Neural progenitor cell (in vitro differentiated cells): ENCODE data around the gene NCKAP5. TPM values are rescaled to one million over a fixed set of nuclear protein-coding genes. Genes with fewer than 3 reads are reported as not detected.

Experiments used
- DNase-seq: peaks from one replicate; pipeline ENCODE4 v3.0.0-alpha.2; 2016; ENCODE audit warnings: low spot score
- H2AFZ ChIP-seq: fragments of 200-600 bp; sonication (generic); replicated peaks from 2 replicates; pipeline ENCODE4 v1.6.1; 2016; ENCODE audit warnings: antibody characterized with exemption
- H3F3A ChIP-seq: fragments of 200-600 bp; sonication (generic); 2 replicates; pipeline ENCODE4 v1.6.1; 2016; ENCODE audit warnings: antibody characterized with exemption, low read depth
- H3K27ac ChIP-seq: fragments of 200-600 bp; sonication (generic); 2 replicates; pipeline ENCODE4 v1.5.1; 2016; ENCODE audit warnings: mild to moderate bottlenecking
- H3K27me3 ChIP-seq: fragments of 200-600 bp; sonication (generic); 2 replicates; pipeline ENCODE4 v1.6.1; 2016; ENCODE audit warnings: mild to moderate bottlenecking, moderate library complexity
- H3K36me3 ChIP-seq: fragments of 200-600 bp; sonication (generic); 2 replicates; pipeline ENCODE4 v1.5.1; 2016
- H3K4me1 ChIP-seq: fragments of 200-600 bp; sonication (generic); 2 replicates; pipeline ENCODE4 v1.6.1; 2016; ENCODE audit warnings: mixed run types
- H3K4me2 ChIP-seq: fragments of 200-600 bp; sonication (generic); 2 replicates; pipeline ENCODE4 v1.6.1; 2016
- H3K4me3 ChIP-seq: fragments of 200-600 bp; sonication (generic); 2 replicates; pipeline ENCODE4 v1.5.1; 2016
- H3K79me2 ChIP-seq: fragments of 200-600 bp; sonication (generic); 2 replicates; pipeline ENCODE4 v1.6.1; 2016; ENCODE audit warnings: low read depth
- H3K9ac ChIP-seq: fragments of 200-600 bp; sonication (generic); 2 replicates; pipeline ENCODE4 v1.6.1; 2016
- H3K9me3 ChIP-seq: fragments of 200-600 bp; sonication (generic); 2 replicates; pipeline ENCODE4 v1.5.1; 2016; ENCODE audit warnings: low read depth
- H4K20me1 ChIP-seq: fragments of 200-600 bp; sonication (generic); 2 replicates; pipeline ENCODE4 v1.6.1; 2016; ENCODE audit warnings: low read depth
- H3K27ac Mint-ChIP-seq: 3 replicates; pipeline ENCODE4 v1.8.0; 2021; ENCODE audit warnings: mixed read lengths
- H3K27me3 Mint-ChIP-seq: 2 replicates; pipeline ENCODE4 v1.8.0; 2022; ENCODE audit warnings: low read depth, mild to moderate bottlenecking, inconsistent platforms, moderate library complexity, mixed read lengths; ENCODE audit not compliant: insufficient read depth
- H3K36me3 Mint-ChIP-seq: 3 replicates; pipeline ENCODE4 v1.8.0; 2021; ENCODE audit warnings: mixed read lengths
- H3K4me1 Mint-ChIP-seq: 3 replicates; pipeline ENCODE4 v1.8.0; 2021; ENCODE audit warnings: mixed read lengths
- H3K4me3 Mint-ChIP-seq: 3 replicates; pipeline ENCODE4 v1.8.0; 2021; ENCODE audit warnings: mild to moderate bottlenecking, moderate library complexity, mixed read lengths
- H3K9me3 Mint-ChIP-seq: 3 replicates; pipeline ENCODE4 v1.8.0; 2020; ENCODE audit warnings: mixed read lengths
- EZH2 ChIP-seq: fragments of 200-600 bp; sonication (generic); IDR thresholded peaks from 2 replicates; pipeline ENCODE4 v1.6.1; 2017; ENCODE audit warnings: antibody characterized with exemption, mild to moderate bottlenecking, moderate library complexity
- EZH2phosphoT487 ChIP-seq: fragments of 200-600 bp; sonication (generic); IDR thresholded peaks from 2 replicates; pipeline ENCODE4 v1.6.1; 2017; ENCODE audit warnings: antibody characterized with exemption
- total RNA-seq: library from RNA; depleted of rRNA; stranded (reverse); fragments of >200 nt; gene quantifications from 2 replicates; pipeline ENCODE4 v1.2.3, GENCODE V29; 2015; ENCODE audit warnings: low replicate concordance
- TF ChIP-seq, protein P1 (sequence below): fragments of 200-600 bp; sonication (generic); IDR thresholded peaks from 2 replicates; pipeline ENCODE4 v1.5.1; 2017; ENCODE audit warnings: antibody characterized with exemption, mild to moderate bottlenecking

The NCKAP5 gene
- total RNA-seq, 1 donor from 2014 or later: 0.47 TPM

DNA sequence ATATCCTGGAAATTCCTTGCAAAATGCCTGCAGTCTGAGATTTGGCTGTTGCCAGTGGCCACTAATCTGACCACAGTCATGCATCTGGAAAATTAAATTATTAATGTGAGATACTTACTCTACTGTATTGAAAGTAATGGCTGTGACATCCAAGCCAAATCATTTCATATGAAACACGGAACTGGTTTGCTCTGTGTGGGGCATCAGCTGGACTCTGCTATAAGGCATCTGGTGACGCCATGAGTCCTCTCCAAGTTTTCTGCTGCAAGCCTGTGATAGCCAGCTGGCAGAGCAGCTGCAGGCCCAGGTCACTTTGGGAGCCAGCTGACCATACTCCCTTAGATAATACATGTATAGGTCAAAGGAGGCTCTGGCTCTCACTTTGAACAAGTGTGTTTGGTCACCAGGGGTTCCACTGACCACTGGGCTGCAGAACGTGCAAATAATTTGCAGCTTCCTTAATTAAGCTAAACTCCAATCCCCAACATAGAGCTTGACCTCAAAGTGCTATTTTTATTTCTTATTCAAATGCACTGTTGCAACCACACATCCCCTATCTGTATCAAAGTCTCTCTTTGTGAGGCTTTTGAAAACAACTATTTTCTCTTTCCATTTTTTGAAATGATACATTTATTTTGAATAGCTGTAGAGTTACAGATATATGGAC, 152.9 kb downstream of the NCKAP5 start:
- Histone ChIP-seq H2AFZ (no peak overlapping the region), H3K4me1 (peaks cover 44% of the 10 kb centered on the region), H4K20me1 (peaks cover 3% of the 10 kb centered on the region), H3K4me3 (no peak overlapping the region), H3F3A (peaks cover 21% of the 10 kb centered on the region), H3K9ac (no peak overlapping the region), H3K27ac (no peak overlapping the region), H3K9me3 (no peaks in the 10 kb centered on the region), H3K4me2 (no peak overlapping the region), H3K36me3 (no peaks in the 10 kb centered on the region), H3K79me2 (no peaks in the 10 kb centered on the region), H3K27me3 (no peaks in the 10 kb centered on the region)
- TF ChIP-seq, protein P1, sequence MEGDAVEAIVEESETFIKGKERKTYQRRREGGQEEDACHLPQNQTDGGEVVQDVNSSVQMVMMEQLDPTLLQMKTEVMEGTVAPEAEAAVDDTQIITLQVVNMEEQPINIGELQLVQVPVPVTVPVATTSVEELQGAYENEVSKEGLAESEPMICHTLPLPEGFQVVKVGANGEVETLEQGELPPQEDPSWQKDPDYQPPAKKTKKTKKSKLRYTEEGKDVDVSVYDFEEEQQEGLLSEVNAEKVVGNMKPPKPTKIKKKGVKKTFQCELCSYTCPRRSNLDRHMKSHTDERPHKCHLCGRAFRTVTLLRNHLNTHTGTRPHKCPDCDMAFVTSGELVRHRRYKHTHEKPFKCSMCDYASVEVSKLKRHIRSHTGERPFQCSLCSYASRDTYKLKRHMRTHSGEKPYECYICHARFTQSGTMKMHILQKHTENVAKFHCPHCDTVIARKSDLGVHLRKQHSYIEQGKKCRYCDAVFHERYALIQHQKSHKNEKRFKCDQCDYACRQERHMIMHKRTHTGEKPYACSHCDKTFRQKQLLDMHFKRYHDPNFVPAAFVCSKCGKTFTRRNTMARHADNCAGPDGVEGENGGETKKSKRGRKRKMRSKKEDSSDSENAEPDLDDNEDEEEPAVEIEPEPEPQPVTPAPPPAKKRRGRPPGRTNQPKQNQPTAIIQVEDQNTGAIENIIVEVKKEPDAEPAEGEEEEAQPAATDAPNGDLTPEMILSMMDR: no peak
- TF ChIP-seq EZH2 (no peak), EZH2phosphoT487 (no peak)
- Mint-ChIP-seq H3K9me3 (no peaks in the 10 kb centered on the region), H3K27me3 (no peaks in the 10 kb centered on the region), H3K27ac (no peak overlapping the region), H3K4me3 (no peak overlapping the region), H3K36me3 (peaks cover 2% of the 10 kb centered on the region), H3K4me1 (peaks cover 69% of the 10 kb centered on the region)
- DNase-seq: no peak

- H3K27ac ChIP-seq: no peak overlapping the region
- TF ChIP-seq EZH2phosphoT487: no peak
- TF ChIP-seq, protein P1: no peak
- no peak for TF ChIP-seq EZH2
- H3K4me3 ChIP-seq: no peak overlapping the region
- Mint-ChIP-seq H3K27me3 (no peaks in the 10 kb centered on the region), H3K4me1 (peaks cover 67% of the 10 kb centered on the region), H3K4me3 (no peak overlapping the region), H3K36me3 (peaks cover 2% of the 10 kb centered on the region), H3K9me3 (no peaks in the 10 kb centered on the region), H3K27ac (no peak overlapping the region)
- H3K4me2 ChIP-seq: no peak overlapping the region
- no peak overlapping the region for H3K9ac ChIP-seq
- no peak overlapping the region for H2AFZ ChIP-seq
- no peaks in the 10 kb centered on the region for H3K36me3 ChIP-seq
- peaks cover 44% of the 10 kb centered on the region for H3K4me1 ChIP-seq
- H3F3A ChIP-seq: peaks cover 21% of the 10 kb centered on the region
- no peaks in the 10 kb centered on the region for H3K79me2 ChIP-seq
- no peaks in the 10 kb centered on the region for H3K9me3 ChIP-seq
- peaks cover 3% of the 10 kb centered on the region for H4K20me1 ChIP-seq
- no peak for DNase-seq
- H3K27me3 ChIP-seq: no peaks in the 10 kb centered on the region
Observed at GRCh38 chr2:133414486-133415209, 153.6 kb downstream of the NCKAP5 start.

- H2AFZ ChIP-seq: no peak overlapping the region
- Mint-ChIP-seq H3K36me3 (peaks cover 2% of the 10 kb centered on the region), H3K4me1 (peaks cover 61% of the 10 kb centered on the region), H3K27ac (no peak overlapping the region), H3K9me3 (no peaks in the 10 kb centered on the region), H3K27me3 (no peaks in the 10 kb centered on the region), H3K4me3 (no peak overlapping the region)
- TF ChIP-seq, protein P1: no peak
- no peak for TF ChIP-seq EZH2phosphoT487
- no peak for TF ChIP-seq EZH2
- H3K4me2 ChIP-seq: no peak overlapping the region
- H3K27ac ChIP-seq: no peak overlapping the region
- peaks cover 41% of the 10 kb centered on the region for H3K4me1 ChIP-seq
- no peak for DNase-seq
- H4K20me1 ChIP-seq: peaks cover 3% of the 10 kb centered on the region
- H3K27me3 ChIP-seq: no peaks in the 10 kb centered on the region
- no peaks in the 10 kb centered on the region for H3K79me2 ChIP-seq
- H3F3A ChIP-seq: peaks cover 21% of the 10 kb centered on the region
- no peaks in the 10 kb centered on the region for H3K9me3 ChIP-seq
- H3K9ac ChIP-seq: no peak overlapping the region
- H3K4me3 ChIP-seq: no peak overlapping the region
- H3K36me3 ChIP-seq: no peaks in the 10 kb centered on the region
Observed at GRCh38 chr2:133413863-133414262, 154.4 kb downstream of the NCKAP5 start.
